ENCODE measurements around the gene ACTL8.
A peak's percentile ranks its signal among the peaks of the same experiment; 100 is the strongest.
"Not testable (repeated sequence)": the region's sequence is repeated elsewhere in the genome, so short reads cannot be mapped to it uniquely, and the experiment has no call there.

The ACTL8 gene

DNA sequence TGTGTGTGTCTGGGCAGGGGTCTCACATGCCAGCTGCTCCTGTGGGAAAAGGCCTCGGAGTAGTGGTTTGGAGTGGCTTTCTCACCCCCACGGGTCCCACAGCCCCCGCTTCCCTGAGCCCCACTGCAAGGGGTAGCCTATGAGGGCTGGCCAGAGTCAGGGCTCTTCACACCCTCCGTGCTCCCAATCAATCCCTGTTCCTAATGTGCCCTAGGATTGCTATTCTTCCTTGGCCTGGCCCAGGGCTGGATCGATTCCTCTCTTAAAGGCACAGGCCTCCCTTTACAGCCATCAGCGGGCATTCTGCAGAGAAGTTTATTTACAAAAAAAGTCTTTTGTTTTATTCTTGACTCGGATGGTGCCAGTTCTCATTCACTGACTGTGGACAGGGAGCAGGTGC is 19.3 kb upstream of the ACTL8 start:
- DNase-seq (ENCODE audit: low spot score), result no peak

DNA sequence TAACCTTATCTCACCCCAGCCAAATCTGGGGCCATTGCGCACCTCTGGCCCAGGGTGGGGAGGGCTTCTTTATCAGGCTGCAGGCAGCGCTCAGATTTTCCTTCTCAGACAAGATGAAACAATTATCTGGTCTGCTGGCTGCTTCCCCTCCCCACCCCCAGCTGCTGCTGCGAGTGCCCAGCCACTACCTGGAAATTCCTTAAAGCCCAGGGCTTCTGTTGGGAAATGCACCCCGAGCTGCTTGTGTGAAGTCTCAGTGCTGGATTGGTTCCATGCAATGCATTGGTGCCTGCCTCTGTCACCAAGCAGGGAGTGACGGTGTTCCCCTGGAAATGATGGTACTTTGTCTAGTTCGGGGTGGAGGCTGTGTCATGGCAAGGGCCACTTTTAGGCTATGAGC is 18.5 kb upstream of the ACTL8 start:
- no peak for DNase-seq (ENCODE audit: low spot score)

DNA sequence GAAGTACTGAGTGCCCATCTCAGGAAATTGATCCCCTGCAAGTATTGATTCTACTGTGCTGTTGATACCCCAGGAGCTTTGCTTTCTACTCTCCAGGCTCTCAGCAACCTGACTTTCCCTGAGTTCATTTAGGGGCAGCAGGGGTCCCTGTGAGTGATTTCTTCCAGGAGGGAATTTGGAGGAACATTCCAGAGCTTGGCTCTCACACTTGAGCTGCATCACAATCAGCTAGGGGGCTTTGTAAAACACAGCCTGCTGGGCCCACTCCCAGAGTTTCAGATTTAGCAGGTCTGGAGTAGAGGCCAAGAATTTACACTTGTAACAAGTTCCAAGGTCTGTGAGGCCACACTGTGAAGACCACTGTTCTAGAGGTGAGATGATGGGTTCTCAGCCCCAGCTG is 16.1 kb upstream of the ACTL8 start:
- no peak for DNase-seq (ENCODE audit: low spot score)

DNA sequence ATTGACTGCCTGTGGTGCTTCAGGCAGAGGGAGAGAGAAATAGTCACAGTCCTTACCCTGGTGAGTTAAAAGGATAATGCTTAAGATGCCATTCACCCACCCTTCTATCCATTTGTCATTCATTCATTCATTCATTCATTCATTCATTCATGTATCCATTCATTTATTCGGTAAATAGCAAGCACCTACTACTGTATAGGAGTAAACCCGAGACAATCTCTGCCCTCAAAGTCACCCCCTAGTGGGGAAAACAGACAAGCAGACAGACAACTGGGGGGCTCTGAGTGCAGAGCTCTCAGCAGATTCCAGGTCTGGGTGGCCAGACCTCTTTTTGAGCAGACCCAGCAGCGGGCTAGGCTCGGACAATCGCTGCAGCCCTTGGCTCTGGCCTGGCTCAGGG is 14.1 kb upstream of the ACTL8 start:
- DNase-seq (ENCODE audit: low spot score), result no peak

DNA sequence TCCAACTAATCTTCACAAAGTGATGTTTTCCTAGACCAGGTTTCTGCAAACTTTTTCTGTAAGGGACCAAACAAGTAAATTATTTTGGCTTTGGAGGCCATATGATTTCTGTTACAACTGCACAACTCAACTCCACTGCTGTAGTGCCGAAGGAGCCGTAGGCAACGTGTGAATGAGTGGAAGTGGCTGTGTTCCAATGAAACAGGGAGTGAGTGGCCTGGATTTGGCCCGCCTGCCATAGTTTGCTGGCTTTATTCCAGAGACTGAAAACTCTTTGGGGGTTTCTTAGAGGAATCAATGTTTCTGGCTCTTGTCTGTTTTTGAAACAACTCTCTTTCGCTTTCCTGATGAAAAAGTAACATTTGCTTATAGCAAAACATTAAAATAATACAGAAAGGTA is 12.6 kb upstream of the ACTL8 start:
- DNase-seq (ENCODE audit: low spot score), result no peak

DNA sequence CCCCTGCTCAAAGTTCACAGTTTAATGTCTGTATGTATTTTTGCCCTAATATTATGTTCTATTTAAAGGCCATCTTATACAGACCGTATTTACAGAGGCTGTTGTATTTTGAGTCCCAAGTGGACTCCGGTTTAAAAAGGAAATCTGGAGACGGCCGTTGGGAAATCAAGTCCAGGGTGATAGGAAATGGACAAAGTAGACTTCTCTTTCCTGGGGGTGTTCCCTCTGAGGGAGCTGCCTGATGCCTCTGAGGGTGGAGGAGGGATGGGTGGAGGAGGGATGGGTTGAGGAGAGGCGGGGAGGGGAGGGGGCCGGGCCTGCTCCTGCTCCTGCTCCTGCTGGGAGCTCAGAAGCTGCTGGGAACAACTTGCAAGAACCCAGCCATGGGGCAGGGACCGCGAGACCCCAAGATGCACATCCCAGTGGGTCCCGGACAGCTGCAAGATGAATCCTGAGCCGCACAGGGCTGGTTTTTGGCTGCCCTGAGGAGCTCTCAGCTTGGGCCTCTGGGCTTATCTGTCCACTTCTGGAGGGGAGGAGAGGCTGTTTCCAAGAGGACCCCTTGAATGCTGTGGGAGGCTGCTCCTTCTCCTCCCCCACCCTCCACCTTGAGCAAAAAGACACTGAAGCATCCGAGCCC is 12.0 kb upstream of the ACTL8 start:
- DNase-seq (ENCODE audit: low spot score), result no peak

DNA sequence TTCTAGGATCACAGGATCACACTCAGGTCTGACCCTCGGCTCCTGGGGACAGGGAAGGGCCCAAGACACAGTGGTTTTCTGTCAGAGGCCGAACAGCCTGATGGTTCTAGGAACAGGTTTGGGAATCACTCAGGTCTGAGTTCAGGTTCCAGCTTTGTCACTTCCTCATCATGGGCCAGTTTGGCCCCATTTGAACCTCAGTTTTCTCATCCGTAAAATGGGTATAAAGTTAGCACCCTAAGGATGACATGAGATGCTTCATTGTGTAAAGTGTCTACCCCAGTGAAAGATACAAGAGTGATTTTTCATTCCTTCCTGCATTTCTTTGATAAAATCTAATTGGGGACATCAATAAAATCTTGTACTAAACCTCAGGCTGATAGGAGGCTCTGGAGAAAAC is 11.2 kb upstream of the ACTL8 start:
- no peak for DNase-seq (ENCODE audit: low spot score)

DNA sequence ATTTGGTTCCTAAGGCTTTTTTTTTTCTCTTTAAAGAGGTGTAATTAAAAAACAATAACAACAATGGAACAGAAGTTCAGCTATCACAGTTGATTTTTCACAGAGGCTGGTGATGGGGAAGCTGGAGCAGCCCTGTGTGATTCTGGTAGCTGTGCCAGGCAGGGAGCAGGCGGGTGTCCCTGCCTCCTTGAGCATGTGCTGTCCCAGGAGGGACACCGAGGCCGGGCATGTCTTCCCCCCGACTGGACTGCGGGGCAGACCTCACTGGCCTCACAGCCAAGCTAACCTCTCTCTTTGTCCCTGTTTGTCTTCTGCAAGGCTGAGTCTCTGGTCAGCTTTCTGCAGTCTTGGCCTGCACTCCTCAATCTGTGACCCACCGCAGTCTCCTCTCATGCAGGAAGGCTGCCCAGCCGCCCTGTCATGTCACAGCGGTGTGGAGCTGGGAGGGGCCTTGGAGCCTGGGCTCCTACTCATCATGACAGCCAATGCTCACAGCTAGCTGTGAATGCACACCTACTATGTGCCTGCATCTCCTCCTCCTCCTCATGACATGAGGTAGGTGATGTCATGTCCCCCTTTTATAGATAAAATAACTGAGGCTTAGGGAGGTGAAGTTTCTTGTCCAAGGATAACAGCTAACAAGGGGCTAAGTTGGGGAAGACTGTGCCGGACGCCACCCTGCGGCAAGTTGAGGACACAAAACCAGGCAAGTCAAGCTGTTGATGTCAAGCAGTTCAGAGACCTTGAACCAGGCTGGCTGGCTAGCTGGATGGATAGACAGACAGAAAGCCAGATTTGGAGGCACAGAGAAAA is 10.3 kb upstream of the ACTL8 start:
- no peak for DNase-seq (ENCODE audit: low spot score)

DNA sequence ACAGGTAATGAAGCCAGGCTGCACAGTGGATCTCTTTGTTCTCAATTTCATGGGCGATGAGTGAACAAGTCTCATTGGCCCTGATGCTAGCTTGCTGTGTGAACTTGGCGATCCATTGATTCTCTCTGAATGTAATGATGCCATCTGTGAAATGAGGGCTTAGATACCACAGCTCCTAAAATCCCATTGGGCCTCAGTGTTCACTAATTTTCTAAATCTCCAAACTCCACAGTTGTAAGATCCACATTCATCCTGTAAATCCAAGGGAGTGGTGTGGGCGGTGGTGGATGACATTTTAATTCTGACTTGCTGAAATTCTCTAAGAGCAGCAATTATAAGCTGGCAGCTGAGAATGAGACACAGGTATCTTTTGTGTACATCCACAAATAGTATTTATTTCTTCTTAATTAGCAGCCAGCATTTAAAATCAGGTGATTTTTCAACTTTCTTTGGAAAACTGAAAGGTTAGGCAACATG is 9.6 kb upstream of the ACTL8 start:
- DNase-seq (ENCODE audit: low spot score), result no peak

DNA sequence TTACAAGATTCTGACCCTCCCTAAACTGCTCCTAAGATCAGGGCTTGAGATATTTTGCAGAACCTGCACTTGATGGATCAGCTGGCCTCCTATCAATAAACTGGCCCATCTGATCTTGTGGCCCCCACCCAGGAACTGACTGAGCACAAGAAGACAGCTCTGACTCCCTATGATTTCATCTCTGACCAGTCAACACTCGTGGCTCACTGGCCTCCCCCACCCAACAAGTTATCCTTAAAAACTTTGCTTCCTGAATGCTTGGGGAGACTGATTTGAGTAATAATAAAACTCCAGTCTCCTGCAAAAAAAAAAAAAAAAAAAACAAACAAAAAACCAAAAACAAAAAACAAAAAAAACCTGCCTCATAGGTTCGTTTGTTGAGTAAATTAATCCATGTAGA is 8.9 kb upstream of the ACTL8 start:
- DNase-seq (ENCODE audit: low spot score), result not testable (repeated sequence)

DNA sequence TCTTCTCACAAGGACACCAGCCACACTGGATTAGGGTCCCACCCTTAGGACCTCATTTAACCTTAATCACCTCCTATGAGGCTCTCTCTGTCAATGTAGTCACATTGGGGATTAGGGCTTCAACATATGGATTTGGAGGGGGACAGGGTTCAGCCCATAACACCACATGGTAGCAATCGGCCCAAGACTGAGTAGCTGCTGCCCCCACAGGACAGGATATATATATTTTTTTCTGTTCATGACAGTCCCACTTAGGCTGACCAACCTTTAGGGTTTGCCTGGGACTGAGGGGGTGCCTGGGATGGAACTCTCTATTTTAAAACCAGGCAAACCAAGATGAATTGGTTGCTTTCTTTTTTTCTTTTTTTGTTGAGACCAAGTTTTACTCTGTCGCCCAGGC is 8.2 kb upstream of the ACTL8 start:
- no peak for DNase-seq (ENCODE audit: low spot score)

DNA sequence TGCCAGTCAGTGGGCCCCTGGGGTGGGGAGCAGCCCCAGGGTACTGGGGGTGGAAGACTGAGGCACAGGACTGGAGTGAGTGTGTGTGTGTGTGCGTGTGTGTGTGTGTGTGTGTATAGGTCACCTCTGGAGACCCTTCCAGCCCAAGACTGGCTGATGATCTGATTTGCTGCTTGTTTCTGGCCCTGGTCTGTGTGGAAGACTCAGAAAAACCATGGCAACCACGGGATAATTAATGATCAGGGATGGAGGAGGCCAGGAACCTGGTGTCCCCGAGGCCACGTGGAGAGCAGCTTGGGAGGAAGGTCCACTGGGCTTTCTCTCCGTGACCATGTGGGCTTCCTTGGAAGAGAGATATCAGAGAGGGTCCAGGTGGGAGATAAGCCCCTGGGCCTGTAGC is 4.8 kb upstream of the ACTL8 start:
- no peak for DNase-seq (ENCODE audit: low spot score)

DNA sequence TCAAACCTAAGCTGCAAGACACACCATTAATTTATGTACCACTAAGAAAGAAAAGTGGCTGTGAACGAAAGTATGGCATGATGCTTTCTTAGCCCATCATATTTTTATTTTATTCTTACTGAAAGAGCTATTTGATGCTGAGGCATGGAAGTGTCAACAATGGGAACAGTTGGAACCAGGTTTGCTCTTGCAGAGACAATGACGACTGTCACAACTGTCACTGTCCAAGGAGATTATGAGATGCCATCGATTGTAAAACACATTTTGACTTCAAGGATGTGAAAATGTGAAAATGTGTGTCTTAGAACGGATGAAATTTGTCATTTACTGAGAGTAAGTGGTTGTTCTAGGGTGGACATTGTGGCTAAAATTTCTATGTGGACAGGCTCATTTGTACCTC is 2.8 kb upstream of the ACTL8 start:
- no peak for DNase-seq (ENCODE audit: low spot score)

DNA sequence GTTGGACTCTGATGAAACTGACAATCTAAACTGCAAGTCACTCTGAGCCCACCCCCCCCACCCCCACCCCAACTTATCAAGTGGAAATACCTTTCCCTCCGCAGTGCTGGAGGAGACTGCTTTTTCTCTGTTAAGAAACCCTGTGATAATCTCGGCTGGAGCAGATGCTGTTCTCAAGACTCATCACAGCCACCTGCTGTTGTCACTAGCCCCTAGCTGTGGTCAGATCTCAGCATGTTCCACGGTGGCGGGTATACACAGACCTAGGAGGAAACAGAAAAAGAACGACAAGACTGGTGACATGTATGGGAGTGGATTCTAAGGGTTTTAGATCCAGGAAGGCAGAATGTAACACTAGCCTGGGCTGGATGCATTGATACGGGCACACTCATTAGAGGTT is 2.3 kb downstream of the ACTL8 start:
- DNase-seq (ENCODE audit: low spot score), result no peak

DNA sequence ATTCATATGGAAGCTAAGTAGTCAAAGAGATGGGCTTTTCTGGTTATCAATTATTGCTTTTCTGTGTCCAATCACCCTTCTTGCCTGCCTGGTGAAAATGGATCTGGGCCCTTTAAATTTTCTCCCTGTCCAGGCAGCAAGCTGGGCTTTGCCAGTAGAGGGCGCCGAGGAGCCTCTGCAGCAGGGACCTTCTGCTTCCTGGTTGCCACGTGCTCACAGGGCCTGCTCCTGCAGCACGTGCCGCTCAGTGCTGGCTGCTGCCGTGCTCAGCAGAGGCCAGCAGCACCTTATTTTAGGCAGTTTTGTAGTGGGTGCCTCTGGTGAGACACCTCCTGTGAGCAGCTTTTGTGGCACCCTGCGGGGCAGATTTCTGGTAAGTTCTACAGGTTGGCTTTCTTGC is 4.0 kb downstream of the ACTL8 start:
- no peak for DNase-seq (ENCODE audit: low spot score)

DNA sequence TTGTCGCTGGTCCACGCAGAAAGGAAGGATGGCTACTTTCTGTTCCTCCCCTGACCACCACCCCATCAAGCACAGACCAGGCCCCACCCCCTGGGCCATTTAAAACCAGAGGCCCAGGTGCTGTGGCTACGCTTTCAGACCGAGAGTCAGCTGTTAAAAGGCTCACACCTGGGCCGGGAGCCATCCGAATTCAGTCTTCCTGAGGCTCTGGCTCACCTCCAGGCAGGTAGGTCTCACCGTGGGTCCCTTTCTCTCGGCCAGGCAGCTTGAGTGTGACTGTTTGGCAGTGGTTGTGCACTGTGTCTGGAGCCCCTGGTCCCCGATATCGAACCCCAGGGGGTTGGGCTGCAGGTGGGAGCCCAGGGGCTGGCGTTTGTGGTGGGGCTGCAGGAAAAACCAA is 7.2 kb downstream of the ACTL8 start:
- no peak for DNase-seq (ENCODE audit: low spot score)

DNA sequence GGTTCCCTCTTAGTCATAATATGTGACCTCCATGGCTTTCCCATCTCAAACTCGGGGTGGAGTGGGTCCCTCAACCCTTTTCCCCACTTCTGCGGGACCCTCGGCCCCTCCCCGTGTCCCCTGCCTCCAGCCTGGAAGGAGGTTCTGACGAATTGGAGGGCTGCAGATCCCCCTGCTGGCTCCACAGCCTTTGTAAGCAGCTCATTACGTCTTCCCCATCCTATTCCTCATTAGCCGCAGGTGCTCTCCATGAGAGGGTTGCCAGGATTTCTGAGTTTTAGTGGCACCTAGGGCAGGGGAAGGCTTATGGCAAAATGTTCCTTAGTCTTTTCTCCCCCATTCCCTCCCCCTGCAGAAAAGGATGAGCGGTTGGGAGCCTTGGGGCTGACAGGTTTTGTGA is 8.3 kb downstream of the ACTL8 start:
- DNase-seq (ENCODE audit: low spot score), result no peak

DNA sequence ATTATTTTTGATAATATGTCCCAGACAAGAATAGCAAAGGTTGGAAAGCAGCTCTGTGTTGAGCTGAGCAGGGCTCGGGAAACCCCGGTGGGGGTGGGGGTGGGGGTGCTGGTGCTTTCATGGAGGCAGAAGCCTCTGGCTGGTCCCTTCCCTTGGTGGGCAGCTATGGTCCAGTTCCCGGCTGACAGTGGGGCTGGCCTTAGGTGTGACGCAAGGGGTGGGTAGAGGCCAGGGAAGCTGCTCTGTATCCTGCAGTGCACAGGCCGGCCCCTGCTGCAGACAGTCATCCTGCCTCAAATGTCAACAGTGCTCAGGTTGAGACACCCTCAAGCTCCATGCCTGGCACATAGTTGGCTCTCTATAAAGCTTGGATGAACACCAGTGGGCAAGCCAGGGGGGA is 8.9 kb downstream of the ACTL8 start:
- DNase-seq (ENCODE audit: low spot score), result no peak

DNA sequence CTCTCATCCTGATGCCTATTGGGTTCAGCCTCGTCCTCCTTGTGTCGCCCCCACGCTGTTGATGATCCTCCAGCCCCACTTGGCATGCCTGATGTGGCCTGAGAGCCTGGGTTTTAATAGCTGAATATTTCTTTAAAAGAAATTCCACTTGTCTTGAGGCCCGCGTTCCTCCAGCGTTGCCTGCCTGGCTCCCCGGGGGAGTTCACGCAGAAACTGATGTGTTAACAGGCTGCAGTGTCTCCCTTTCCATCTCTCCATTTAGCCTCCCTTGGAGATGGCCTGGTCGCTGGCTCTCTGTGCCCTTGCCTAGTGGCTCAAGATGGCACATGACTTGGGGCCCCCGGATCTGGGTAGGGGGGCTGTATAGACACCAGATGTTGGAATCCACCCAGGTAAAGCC is 9.5 kb downstream of the ACTL8 start:
- no peak for DNase-seq (ENCODE audit: low spot score)

DNA sequence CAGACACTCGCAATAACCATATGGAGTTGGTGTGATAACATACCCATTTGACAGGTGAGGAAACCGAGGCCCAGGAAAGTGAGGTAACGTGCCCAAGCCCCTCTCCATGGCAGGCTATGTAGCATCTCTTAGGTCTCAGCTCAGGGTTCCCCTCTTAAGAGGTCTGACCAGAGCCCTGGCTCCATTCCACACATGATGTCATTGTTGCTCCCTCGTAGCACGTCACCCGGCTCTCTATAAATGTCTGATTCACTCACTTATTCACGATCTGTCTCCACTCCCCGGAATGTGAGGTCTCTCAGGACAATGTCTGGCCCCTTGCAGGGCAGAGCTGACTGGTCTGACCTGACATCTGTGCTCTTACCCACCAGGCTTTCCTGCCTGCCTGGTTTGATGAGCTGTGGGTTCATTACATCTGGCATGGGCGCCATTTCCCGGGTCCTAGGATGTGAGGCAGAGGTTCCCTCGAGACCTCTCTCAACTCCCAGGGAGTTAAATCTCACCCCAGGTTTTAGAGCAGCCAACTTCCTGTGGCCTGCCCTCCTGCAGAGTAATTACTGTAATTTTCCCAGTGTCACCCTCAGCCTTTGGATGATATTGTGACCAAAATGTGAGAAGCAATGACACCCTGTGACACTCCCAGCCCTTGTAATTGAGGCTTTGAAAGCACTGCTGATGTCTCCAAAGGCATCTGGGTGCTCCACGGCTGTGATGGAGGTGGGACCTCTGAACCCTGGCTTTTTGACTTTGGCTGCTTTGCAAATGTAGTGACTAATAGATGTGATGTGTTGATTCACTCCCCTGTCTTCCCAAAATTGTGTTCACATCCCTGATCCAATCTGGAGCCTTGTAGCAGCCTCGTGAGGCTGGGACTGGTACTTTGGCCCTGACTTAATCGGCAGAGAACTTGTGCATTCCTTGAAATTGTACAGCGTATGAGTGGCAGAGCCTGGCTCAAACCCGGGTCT is 10.6 kb downstream of the ACTL8 start:
- DNase-seq (ENCODE audit: low spot score), result peak; percentile 12

DNA sequence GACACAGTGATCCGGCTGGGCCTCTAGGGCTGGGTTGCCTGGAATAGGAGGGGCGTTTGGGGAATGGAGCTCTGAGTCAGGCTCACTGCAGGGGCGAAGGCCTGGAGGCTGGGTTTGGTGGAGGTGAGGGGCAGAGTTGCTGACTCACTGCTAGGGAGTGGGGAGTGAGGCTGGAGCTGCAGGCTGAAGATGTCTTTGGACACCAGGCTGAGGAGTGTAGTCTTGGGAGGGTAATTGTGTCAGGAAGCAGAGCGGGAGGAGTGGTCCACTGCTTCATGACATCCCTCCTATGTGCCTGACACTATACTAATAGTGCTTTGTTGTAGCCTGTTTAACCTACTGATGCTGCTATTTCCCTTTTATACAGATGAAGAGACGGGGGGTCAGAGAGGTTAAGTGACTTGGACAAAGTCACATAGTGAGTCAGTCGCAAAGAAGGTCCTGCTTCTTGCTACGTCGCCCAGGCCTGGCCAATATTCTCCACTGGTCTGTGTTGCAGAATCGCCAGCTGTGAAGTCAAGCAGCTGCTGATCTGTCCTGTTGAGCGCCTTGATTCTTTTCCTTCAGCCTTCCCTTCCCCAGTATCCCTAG is 13.6 kb downstream of the ACTL8 start:
- DNase-seq (ENCODE audit: low spot score), result no peak

DNA sequence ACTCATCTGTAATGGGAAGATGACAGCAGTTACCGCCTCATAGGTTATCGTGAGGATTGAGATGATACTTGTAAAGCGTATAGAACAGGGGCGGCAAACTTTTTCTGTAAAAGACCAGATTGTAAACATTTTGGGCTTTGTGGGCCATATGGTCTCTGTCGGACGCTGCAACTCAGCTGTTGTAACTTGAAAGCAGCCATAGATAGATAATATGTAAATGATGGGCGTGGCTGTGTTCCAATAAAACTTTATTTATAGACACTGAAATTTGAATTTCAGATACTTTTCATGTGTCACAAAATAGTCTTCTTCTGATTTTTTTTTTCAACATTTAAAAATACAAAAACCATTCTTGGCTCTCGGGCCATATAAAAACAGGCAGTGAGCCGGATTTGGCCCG is 15.8 kb downstream of the ACTL8 start:
- DNase-seq (ENCODE audit: low spot score), result no peak
